ENCODE data around the gene C1GALT1C1L. TPM values are rescaled to one million over a fixed set of nuclear protein-coding genes. Genes with fewer than 3 reads are reported as not detected.

C1GALT1C1L gene
- total RNA-seq, 1 experiment from 2014 or later, result not detected

DNA sequence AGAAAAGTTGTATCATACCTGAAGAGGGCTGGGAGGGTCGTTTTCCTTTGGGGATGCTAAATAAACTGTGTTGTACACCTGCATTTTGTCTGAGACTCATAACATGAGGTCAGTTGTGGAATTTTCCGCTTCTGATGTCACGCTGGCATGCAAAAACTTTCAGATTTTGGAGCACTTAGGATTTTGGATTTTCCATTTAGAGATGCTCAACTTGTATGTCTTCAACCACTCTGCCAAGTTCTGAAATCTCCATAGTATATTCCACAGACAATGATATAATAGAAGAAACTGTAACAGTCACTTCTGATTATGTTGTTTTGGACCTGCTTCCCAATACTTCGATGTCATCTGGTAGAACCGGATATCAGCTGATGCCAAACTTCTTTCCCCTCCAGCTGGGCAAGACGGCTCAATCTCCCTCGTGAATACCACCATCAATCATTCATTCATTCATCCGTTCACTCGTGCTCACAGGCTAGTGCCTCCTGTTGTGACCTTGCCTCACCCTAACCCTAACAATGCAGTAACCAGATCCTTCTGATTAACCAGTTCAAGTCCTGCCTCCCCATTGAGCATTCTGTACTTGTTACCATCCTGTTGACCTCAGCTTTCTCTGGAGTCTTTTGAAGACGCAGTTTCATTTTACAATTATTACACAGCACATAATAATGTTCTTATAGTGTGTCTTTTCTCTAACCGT is 44.5 kb downstream of the C1GALT1C1L start:
- DNase-seq (no peak), ATAC-seq (no peak)
- Histone ChIP-seq H3K36me3 (ENCODE audit: low read depth, low read length) (no peaks in the 10 kb centered on the region), H3K9me2 (replicated peaks; ENCODE audit: low read length) (no peaks in the 10 kb centered on the region), H3K9me3 (ENCODE audit: low read length) (no peaks in the 10 kb centered on the region), H2AFZ (ENCODE audit: low read length) (no peak overlapping the region), H3F3A (ENCODE audit: low read length, unreplicated experiment) (no peaks in the 10 kb centered on the region), H3K79me2 (ENCODE audit: low read length) (no peaks in the 10 kb centered on the region), H3K4me2 (ENCODE audit: low read length) (no peak overlapping the region), H3K4me1 (ENCODE audit: insufficient read depth, low read length) (peaks cover 21% of the 10 kb centered on the region), H3K4me3 (ENCODE audit: low read length) (no peak overlapping the region), H4K20me1 (ENCODE audit: low read length) (no peaks in the 10 kb centered on the region), H3K9ac (ENCODE audit: low read length) (no peak overlapping the region), H3K27me3 (ENCODE audit: low read length) (no peaks in the 10 kb centered on the region), H3K27ac (ENCODE audit: low read length) (no peak overlapping the region)
- no peak for TF ChIP-seq EZH2phosphoT487 (IDR thresholded peaks at IDR 0.05; ENCODE audit: borderline replicate concordance, low read length)
- TF ChIP-seq EZH2 (IDR thresholded peaks at IDR 0.05; ENCODE audit: low read length, unreplicated experiment), result no peak
- BruUV-seq (replicated peaks), result no TSS peak
- CTCF ChIA-PET, result no interaction called here
- intact Hi-C loops (cut with micrococcal nuclease), result no loop called here
- POLR2A ChIA-PET (ENCODE audit: unreplicated experiment), result no interaction called here

Other genes with a start within 250 kb of the C1GALT1C1L start
- gene THADA, start 80.4 kb downstream of the C1GALT1C1L start, total RNA-seq (2014; rRNA removed), result 33.6 and 43.1 TPM in 2 replicates
- 1.9 and 2.7 TPM in 2 replicates for gene PLEKHH2, start 39.2 kb downstream of the C1GALT1C1L start, total RNA-seq (2014; rRNA removed)
- gene DYNC2LI1, start 97.6 kb upstream of the C1GALT1C1L start, total RNA-seq (2014; rRNA removed), result 10.8 and 17.7 TPM in 2 replicates
- gene ABCG5, start 162.4 kb upstream of the C1GALT1C1L start, total RNA-seq (2014; rRNA removed), result not detected in 2 replicates
- not detected in 2 replicates for gene ABCG8, start 162.5 kb upstream of the C1GALT1C1L start, total RNA-seq (2014; rRNA removed)

All from PC-3 (cell line).